ENCODE measurements around the gene RPF1.
"Not testable (repeated sequence)": the region's sequence is repeated elsewhere in the genome, so short reads cannot be mapped to it uniquely, and the experiment has no call there.

RPF1 gene

DNA sequence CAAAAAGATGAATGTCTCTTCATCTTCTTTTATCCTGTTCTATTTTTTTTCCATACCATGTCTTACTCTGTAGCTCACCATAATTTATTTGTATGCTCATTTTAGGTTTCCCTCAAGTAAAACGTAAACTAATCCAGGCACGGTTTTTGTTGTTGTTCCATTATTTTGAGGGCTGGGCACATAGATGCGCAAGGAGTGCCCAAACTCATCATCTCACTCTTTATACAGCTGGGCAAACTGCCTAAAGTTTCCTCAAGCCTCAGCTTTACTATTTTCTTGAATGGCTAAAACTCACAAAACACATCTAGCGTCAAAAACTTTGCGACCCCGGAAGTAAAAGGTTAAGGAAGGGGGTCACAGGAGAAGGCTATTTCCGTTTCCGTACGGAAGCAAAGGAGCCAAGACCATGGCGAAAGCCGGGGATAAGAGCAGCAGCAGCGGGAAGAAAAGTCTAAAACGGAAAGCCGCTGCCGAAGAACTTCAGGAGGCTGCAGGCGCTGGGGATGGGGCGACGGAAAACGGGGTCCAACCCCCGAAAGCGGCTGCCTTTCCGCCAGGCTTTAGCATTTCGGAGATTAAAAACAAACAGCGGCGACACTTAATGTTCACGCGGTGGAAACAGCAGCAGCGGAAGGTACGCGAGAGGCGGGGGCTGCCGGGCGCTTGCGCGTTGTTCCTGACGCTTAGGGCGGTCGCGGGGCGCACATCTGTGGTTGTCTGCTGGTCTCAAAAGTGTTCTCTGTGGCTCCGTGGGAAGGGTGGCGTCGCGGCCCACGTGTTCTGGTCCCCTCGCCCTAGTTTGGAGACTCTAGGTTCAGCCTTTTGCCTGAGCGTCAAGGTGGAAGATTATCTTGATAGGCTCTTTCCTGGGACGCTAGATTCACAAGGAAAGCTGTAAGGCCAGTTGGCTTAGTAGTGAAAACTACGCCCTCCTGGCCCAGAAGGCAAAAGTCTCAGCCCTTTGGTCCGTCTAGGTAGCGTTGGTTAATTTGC is at the start of gene RPF1:
Gene RPF1 (plus strand): TSS at position 391 of the 993 bp plus-strand sequence. CDS start 16 bp downstream, at position 407.
- peak; percentile 64 for DNase-seq

GRCh38 chr1:84430546-84430945 is 48.5 kb upstream of the RPF1 start:
- DNase-seq = no peak

DNA sequence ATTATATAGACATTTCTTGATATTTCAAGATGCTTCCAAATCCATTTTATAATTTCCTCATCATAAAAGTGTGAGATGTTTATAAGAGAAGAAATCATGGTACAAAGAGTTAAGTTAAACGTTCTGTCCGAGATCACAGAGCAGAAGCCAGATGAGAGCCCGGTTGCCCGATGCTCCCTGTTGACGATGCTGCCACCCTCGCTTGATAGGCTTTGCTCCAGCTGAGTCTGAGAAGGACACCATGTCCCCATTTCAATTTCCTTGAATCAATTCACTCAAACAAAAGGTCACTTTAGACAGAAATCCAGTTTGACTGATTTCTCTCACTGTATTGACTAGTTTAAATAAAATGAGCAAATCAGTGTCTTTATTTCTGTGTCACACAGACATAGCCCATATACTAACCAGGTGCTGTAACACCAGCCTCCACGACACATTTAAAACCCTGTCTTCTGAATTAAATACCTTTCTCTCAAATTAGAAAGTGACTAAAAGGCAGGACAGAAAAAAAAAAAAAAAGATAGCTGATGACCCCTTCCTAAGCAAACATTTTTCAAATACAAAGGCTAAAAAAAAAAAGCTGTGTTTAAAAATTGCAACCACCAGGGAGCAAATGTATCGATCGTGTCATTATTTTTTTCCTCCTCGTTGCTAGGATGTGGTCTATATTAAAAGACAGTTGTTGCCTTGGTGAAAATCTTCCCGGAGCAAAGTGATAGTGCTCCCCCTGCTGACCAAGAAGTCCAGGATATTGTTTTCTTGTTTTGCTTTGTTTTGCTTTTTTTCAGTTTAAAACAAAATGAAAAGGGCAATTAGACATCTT is 45.6 kb upstream of the RPF1 start:
- DNase-seq = peak; percentile 26

- DNase-seq = peak; percentile 3
These were observed 44.8 kb upstream of the RPF1 start for GRCh38 chr1:84434081-84434769.

- no peak for DNase-seq
These were observed 44.1 kb upstream of the RPF1 start for GRCh38 chr1:84434801-84435549.

GRCh38 chr1:84436876-84437655 is 42.0 kb upstream of the RPF1 start:
- DNase-seq = no peak

DNA sequence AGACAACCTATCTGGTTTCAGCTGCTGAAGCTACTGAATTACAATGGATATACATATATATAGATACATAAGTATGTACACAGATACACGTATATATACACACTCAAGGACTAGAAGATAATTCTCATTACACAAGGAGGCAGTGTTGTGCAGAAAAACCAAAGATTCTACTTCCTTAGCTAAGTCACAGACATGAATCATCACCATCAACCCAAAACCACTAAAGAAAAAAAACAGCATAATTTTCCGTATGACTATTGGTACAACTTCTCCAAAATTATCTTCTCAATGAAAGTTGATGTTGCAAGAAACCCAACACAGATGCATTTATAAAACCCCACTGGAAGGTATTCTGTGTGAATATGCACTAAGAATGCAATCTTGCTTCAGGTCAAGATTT is 36.8 kb upstream of the RPF1 start:
- DNase-seq = no peak

GRCh38 chr1:84442747-84443646 is 36.1 kb upstream of the RPF1 start:
- DNase-seq = peak; percentile 4

DNA sequence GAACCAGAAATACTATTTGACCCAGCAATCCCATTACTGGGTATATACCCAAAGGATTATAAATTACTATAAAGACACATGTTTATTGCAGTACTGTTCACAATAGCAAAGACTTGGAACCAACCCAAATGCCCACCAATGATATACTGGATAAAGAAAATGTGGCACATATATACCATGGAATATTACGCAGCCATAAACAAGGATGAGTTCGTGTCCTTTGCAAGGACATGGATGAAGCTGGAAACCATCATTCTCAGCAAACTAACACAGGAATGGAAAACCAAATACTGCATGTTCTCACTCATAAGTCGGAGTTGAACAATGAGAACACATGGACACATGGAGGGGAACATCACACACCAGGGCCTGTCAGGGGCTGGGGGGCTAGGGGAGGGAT is 30.4 kb upstream of the RPF1 start:
- not testable (repeated sequence) for DNase-seq

DNA sequence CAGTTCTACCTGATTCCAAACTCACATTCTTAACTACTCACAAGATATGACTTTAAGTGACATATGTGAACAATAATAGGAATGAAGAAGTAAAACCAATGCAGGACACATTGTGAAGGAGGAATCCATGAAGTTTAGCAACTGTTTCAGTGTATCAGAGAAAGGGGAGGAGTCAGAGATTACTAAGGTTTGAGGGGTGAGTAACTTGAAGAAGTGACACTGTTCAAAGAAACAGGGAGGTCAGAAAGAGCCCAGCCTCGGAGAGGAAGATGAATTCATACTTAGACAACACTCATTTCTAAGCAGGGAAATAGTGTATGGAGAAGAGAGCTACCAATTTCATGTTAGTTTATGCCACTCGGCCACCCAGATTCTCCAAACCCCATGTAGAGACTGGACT is 28.2 kb upstream of the RPF1 start:
- no peak for DNase-seq

DNA sequence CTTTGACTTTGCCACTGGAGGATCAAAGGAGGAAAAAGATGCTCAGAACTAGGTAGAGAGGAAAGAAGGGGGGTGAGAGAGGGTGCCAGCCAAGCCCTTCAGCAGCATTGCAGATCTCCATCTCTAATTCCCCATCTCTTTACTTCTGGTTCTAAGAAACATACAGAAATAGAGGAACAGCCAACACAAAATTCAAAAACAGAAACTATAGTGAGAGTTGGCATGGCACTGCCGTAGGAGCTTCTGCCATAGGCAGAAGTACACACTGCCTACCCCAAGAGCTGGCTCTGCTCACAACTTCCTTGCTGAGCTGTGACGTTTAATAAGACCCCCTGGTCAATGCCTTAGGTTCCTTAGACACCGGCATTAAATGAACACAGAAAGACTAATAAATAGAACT is 26.6 kb upstream of the RPF1 start:
- DNase-seq = no peak

DNA sequence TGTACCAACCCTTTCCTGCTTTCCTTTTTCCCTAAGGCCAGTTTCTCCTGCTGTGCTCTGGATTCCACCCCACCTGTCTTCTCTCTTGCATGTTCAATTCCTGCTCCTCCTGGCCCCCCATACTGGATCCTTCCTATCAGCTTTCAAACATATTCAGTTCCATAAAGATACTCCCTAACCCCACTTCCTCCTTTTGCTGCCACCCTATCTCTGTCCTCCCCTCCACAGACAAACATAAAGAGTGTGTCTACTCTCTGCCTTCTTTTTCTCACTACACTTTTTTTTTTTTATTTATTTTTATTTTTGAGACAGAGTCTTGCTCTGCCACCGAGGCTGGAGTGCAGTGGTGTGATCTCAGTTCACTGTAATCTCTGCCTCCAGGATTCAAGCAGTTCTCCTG is 16.9 kb upstream of the RPF1 start:
- DNase-seq = no peak

DNA sequence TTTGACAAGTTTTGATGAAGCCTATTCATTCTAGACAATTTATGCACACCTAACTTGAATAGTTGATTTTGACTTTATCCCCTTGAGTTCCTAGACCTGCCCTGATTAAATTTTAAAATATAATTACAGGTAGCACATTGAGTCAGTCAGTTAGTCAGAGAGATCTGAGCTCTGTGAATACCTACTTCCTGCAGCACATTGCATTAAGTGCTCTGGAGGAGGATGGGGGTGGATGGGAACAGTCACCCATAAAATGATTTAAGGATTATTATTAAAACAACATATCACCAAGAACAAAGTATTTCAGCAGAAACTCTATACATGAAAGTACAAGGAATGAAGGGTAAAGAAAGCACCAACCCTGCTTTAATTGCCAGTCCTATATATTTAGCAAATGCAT is 11.8 kb upstream of the RPF1 start:
- no peak for DNase-seq

GRCh38 chr1:84476225-84476624 is 2.8 kb upstream of the RPF1 start:
- no peak for DNase-seq

GRCh38 chr1:84479998-84480397 is 932 bp downstream of the RPF1 start:
- no peak for DNase-seq

DNA sequence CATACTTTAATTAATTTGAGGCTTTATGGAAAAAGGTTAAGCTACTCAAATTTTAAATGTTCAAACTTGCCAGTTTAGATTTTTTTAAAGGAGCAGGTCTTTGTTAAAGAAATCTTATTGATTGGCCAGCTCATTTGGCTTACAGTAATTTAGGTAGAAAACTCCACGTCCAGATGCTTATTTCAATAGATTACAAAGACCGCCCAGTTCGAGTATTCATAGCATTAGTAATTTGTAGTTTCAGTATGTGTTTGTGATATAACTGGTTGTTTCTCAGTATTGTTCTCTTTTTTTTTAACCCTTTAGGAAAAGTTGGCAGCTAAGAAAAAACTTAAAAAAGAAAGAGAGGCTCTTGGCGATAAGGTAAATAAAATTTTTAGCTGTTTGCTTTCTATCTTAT is 1.6 kb downstream of the RPF1 start:
- no peak for DNase-seq

GRCh38 chr1:84481317-84481716 is 2.3 kb downstream of the RPF1 start:
- no peak for DNase-seq

GRCh38 chr1:84488107-84488506 is 9.0 kb downstream of the RPF1 start:
- DNase-seq = no peak

- no peak for DNase-seq
These were observed 10.7 kb downstream of the RPF1 start for GRCh38 chr1:84489766-84490165.

DNA sequence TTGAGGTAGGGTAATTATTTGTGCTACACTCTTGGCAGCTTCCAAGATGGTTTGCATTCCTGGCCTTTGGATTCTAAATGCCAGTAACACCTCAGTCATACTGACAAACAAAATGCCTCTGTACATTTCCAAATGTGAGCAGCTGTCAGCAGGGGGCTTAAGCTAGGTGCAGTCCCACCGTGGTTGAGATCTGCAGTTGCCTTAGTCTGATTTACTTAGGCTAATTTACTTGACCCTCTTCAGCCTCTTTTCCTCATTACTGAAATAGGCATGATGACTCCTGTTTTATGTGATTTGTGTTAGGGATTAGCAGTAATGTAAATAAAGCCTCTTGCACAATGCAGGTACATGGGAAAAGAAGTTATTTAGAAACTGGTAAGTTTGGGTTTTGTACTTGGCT is 13.7 kb downstream of the RPF1 start:
- DNase-seq = no peak

DNA sequence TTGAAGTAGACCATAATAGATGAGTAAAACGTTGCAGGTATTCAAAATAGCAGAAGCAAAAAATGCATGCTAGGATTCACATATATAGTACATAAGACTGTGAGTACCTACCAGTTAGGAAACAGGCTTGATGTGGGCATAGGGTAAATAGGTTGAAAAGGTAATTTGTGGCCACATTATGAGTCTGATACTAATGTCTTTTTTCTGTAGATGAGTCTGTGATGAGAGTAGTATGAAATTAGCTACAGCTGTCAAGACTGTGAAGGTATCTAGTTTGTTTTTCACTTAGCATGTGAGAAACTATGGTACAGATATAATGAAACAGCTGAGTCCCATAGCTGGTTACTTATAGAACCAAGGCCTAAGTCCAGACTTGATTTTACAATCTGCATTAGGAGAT is 14.7 kb downstream of the RPF1 start:
- DNase-seq = no peak
